ENCODE results near the gene REPIN1.

REPIN1 gene

GRCh38 chr7:150336746-150337145 is 31.9 kb upstream of the REPIN1 start:
- in situ Hi-C loops (cut with HindIII; ENCODE audit: low sequenced_read_pairs): no loop called here

GRCh38 chr7:150337179-150337578 is 31.4 kb upstream of the REPIN1 start:
- in situ Hi-C loops (cut with HindIII; ENCODE audit: low sequenced_read_pairs): no loop called here

GRCh38 chr7:150337659-150338081 is 31.0 kb upstream of the REPIN1 start:
- in situ Hi-C loops (cut with HindIII; ENCODE audit: low sequenced_read_pairs): no loop called here

GRCh38 chr7:150338166-150338829 is 30.3 kb upstream of the REPIN1 start:
- in situ Hi-C loops (cut with HindIII; ENCODE audit: low sequenced_read_pairs): no loop called here

- in situ Hi-C loops (cut with HindIII; ENCODE audit: low sequenced_read_pairs): no loop called here
Measured at GRCh38 chr7:150339409-150339809, 29.2 kb upstream of the REPIN1 start.

GRCh38 chr7:150340024-150340749 is 28.4 kb upstream of the REPIN1 start:
- in situ Hi-C loops (cut with HindIII; ENCODE audit: low sequenced_read_pairs): loop anchor here (5.0 kb wide), 1 partner anchor 67 kb away; a partner anchor contains a TSS

- in situ Hi-C loops (cut with HindIII; ENCODE audit: low sequenced_read_pairs): loop anchor here (5.0 kb wide), 1 partner anchor 66 kb away; a partner anchor contains a TSS
Measured at GRCh38 chr7:150340875-150341262, 27.8 kb upstream of the REPIN1 start.

- in situ Hi-C loops (cut with HindIII; ENCODE audit: low sequenced_read_pairs): loop anchor here (5.0 kb wide), 1 partner anchor 66 kb away; a partner anchor contains a TSS
Measured at GRCh38 chr7:150341263-150342120, 27.1 kb upstream of the REPIN1 start, which contains the start of gene RARRES2. RARRES2 (minus strand) TSS chr7:150341629; CDS start chr7:150340609, 1,020 bp downstream.

GRCh38 chr7:150342121-150342408 is 26.6 kb upstream of the REPIN1 start:
- in situ Hi-C loops (cut with HindIII; ENCODE audit: low sequenced_read_pairs): loop anchor here (5.0 kb wide), 1 partner anchor 65 kb away; a partner anchor contains a TSS

GRCh38 chr7:150343225-150343624 is 25.4 kb upstream of the REPIN1 start:
- in situ Hi-C loops (cut with HindIII; ENCODE audit: low sequenced_read_pairs): loop anchor here (5.0 kb wide), 1 partner anchor 64 kb away; a partner anchor contains a TSS

GRCh38 chr7:150344299-150344698 is 24.3 kb upstream of the REPIN1 start:
- in situ Hi-C loops (cut with HindIII; ENCODE audit: low sequenced_read_pairs): loop anchor here (5.0 kb wide), 1 partner anchor 63 kb away; a partner anchor contains a TSS

GRCh38 chr7:150345012-150345411 is 23.6 kb upstream of the REPIN1 start:
- in situ Hi-C loops (cut with HindIII; ENCODE audit: low sequenced_read_pairs): no loop called here

- in situ Hi-C loops (cut with HindIII; ENCODE audit: low sequenced_read_pairs): no loop called here
Measured at GRCh38 chr7:150346922-150347321, 21.7 kb upstream of the REPIN1 start.

GRCh38 chr7:150351587-150352194 is 16.9 kb upstream of the REPIN1 start:
- in situ Hi-C loops (cut with HindIII; ENCODE audit: low sequenced_read_pairs): no loop called here

- in situ Hi-C loops (cut with HindIII; ENCODE audit: low sequenced_read_pairs): no loop called here
Measured at GRCh38 chr7:150355666-150356059, 13.0 kb upstream of the REPIN1 start.

- in situ Hi-C loops (cut with HindIII; ENCODE audit: low sequenced_read_pairs): no loop called here
Measured at GRCh38 chr7:150356265-150356897, 12.2 kb upstream of the REPIN1 start.

- in situ Hi-C loops (cut with HindIII; ENCODE audit: low sequenced_read_pairs): no loop called here
Measured at GRCh38 chr7:150357270-150357669, 11.4 kb upstream of the REPIN1 start.

GRCh38 chr7:150357771-150358427 is 10.7 kb upstream of the REPIN1 start:
- in situ Hi-C loops (cut with HindIII; ENCODE audit: low sequenced_read_pairs): no loop called here

- in situ Hi-C loops (cut with HindIII; ENCODE audit: low sequenced_read_pairs): no loop called here
Measured at GRCh38 chr7:150358433-150358832, 10.2 kb upstream of the REPIN1 start.

All from endothelial cell of hepatic sinusoid (primary cell).